Suppressor macrophage (primary cell): ENCODE measurements around the gene SCG5.

Experiments
- DNase-seq, 4 experiments: peaks; one replicate each; pipeline ENCODE4 v3.0.0-alpha.2; 2020 to 2022

Gene SCG5

GRCh38 chr15:32692286-32692685 lies 50.8 kb downstream of the SCG5 start:
- DNase-seq = no peak

GRCh38 chr15:32694222-32694983 lies 52.9 kb downstream of the SCG5 start:
- no peak for DNase-seq

- DNase-seq = peak in 1 of 4 experiments; percentile 5
These were observed 57.4 kb downstream of the SCG5 start for GRCh38 chr15:32698773-32699390.

DNA sequence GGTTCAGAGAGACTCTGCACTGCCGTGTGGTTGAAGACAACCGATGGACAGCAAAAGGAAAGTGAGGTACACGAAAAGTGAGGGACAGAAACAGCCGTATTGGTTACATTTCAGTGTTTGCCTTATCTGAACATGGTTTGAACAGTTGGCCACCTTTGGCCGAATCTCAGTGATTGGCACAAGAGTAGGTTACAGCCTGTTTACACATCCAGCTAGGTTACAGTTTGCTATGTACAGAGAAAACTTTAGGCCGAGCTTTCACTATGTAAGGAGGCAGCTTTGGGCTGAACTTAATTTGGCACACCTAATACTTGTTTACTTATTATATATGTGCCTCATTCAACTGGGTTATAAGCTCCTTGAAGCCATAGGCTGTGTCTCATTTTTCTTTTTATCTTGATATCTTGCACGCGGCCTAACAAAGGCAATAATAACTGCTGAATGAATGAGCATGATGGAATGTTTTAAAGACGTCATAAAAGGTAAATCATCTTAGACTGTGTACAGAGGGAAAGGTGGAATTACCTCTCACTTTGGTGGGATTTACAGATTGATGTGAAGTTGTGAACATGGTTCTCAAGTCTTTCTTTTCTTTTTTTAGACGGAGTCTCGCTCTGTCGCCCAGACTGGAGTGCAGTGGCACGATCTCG lies 59.1 kb downstream of the SCG5 start:
- DNase-seq = no peak

GRCh38 chr15:32701863-32702262 lies 60.4 kb downstream of the SCG5 start:
- DNase-seq = no peak

- DNase-seq = no peak
These were observed 63.0 kb downstream of the SCG5 start for GRCh38 chr15:32704395-32704981.

GRCh38 chr15:32705446-32705845 lies 63.9 kb downstream of the SCG5 start:
- DNase-seq = peak; percentile 31 to 89 (median 64)

DNA sequence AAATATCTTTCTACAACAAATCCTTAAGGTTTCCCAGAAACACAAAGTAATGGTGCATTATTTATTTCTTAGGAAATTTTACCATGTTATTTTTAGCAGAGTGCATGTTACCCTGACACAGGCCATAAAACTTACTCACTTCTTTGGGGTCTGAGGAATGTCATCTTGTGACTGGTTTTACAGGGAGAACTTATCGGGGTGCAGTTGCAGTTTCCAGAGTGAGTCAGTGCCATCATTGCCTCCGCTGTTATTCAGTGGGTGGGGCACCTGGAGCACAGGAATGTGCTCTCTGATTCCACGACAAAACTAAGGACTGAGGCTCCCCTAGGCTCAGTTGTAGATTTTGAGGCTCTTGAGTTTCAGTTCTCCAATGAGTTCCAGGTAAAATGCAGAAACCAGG lies 65.2 kb downstream of the SCG5 start:
- peak in 1 of 4 experiments; percentile 6 for DNase-seq

DNA sequence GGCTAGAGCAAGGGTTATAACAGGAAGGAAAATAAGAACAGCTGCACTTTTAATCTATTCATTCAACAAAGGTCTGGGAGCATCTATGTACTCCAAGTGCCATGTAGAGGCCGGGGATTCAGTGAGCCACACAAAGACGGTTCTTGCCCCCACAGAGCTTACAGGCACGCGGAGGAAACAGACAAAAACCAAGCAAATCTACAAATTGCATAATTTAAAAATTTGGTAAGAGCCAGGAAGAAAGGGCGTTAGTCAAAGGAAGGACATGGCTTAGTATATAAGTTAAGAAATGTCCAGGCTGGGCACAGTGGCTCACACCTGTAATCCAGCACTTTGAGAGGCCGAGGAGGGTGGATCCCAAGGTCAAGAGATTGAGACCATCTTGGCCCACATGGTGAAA lies 65.9 kb downstream of the SCG5 start:
- peak in 3 of 4 experiments; percentile 18 to 52 (median 26) for DNase-seq

- no peak for DNase-seq
These were observed 68.0 kb downstream of the SCG5 start for GRCh38 chr15:32709295-32710033.

DNA sequence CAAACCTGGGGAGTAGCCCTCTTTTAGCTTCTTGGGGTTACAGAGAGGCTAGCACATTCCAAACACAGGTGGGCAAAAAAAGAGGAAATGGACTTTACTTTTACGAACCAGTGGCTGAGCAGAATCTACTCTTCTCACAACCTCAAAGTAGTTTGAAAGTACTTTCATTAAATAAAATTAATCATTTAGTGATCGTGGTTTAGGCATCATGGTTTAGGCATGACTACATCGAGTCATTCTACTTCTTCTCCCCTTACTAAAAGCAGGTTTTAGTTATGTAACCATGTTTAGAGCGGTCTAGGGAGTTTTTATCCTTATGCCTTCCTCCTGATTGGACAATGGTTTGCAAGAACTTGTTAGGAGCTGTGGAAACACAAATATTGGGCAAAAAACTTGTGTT lies 73.8 kb downstream of the SCG5 start:
- no peak for DNase-seq

DNA sequence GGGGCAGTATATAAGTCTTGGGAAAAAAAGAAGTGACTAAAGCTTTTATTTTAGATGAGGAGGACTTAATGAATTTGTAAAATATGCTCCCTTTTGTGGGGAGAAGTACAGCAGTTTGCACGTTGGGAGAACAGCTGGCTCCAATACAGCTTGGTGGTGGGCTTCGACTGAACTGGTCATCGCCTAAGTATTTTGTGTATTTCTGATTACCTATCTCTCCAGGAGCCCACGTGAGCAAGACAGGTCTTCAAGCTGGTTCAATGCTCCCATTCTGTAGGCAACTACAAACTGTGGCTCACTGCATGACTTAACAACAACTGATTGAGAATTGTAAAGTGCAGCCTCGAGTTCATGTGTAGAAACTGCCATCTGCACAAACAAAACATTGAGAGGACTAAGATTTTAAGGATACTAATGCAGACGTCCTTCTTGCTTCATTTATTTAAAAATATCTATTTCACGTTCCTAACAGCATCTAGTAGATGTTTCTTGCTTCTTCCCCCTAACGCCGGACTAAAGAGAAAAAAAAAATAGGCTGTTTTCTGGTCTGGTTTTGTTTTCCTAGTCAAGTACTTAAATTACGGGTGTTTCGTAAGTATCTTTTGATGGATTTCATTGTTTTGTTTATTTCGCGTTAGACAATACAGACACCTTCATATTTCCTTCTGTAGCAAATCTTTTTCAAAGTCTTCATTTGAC lies 74.9 kb downstream of the SCG5 start:
- no peak for DNase-seq

DNA sequence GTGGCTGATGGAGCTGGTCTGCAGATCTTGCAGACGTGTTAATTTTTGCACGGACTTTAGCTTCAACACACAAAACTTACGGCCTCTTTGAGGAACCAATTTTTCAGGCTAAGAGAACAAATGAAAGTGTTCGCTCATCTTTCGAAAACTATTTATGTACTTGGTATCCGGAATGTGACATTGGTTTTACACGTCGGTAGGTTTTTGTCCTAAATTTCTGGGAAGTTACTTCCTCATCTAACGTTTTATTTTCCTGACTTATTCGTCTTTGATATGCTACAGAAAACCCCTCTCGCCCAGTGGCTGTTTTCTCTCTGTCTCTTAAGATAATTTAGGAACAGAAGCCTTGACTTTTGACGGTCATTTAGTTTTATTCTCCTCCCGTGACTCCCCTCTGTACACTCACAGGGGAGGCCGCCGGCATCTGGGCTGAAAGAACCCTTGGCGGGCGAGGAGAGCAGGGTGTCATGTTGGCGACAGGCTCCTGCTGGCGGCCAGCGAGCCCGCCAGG lies 75.5 kb downstream of the SCG5 start:
- DNase-seq = peak in 3 of 4 experiments; percentile 11 to 53 (median 29)

DNA sequence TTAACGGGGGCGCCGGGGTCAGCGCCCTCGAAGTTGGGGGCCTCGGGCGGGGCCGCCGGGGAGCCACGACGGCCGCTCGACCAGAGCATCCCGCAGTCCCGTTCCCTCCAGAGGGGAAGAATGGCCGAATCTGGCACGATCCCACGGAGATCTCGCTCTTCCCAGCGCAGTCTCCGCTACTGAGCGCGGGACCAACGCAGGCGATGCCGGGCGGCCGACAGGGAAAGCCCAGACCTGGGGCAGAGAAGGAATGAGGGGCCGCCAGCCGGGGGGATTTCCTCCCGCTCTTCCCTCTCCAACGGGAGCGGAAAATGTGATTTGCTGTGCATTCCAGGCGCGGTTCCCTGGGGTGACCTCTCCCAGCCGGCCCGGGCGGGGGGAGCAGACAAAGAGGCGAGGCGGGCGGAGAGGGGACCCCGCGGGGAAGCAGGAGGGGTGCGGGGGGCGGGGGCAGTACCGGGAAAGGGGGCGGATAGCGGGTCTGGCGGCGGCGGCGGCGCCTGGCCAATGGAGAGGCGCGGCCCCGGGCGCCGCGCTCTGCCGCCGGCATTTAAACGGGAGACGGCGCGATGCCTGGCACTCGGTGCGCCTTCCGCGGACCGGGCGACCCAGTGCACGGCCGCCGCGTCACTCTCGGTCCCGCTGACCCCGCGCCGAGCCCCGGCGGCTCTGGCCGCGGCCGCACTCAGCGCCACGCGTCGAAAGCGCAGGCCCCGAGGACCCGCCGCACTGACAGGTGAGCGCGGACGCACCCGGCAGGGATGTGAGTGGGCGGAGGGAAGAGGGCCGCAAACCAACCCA lies 76.1 kb downstream of the SCG5 start, which contains the start of gene GREM1:
TSS of gene GREM1 (plus strand) at position 579 of the 801 bp plus-strand sequence. CDS start 12,687 bp downstream, outside the sequence.
- DNase-seq = peak in 2 of 4 experiments; percentile 28 to 33

DNA sequence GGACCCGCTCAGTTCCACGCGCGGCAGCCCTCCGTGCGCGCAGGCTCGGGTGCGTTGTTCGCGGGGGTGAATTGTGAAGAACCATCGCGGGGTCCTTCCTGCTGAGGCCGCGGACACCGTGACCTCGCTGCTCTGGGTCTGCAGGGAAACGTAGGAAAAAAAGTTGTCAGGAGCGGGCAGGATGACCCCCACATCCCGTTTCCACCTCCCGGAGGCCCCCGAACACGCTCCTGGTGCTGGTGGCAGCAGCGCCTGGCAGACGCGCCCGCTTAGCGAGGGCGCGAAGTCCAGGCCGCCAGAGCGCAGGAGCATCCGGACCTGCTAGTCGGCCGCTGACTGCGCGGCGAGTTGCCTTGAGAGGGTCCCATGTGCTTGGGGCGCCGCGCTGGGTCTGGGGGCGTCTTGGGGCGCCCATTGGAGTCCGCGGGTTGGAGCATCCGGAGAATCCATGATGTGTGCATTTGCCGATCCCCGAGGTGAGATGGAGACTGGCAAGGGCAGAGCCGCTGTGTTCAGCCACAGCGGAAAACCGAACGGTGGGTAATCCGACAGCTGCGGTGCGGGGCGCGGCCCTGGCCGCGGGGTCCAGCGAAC lies 76.8 kb downstream of the SCG5 start:
- DNase-seq = peak in 2 of 4 experiments; percentile 15 to 27

DNA sequence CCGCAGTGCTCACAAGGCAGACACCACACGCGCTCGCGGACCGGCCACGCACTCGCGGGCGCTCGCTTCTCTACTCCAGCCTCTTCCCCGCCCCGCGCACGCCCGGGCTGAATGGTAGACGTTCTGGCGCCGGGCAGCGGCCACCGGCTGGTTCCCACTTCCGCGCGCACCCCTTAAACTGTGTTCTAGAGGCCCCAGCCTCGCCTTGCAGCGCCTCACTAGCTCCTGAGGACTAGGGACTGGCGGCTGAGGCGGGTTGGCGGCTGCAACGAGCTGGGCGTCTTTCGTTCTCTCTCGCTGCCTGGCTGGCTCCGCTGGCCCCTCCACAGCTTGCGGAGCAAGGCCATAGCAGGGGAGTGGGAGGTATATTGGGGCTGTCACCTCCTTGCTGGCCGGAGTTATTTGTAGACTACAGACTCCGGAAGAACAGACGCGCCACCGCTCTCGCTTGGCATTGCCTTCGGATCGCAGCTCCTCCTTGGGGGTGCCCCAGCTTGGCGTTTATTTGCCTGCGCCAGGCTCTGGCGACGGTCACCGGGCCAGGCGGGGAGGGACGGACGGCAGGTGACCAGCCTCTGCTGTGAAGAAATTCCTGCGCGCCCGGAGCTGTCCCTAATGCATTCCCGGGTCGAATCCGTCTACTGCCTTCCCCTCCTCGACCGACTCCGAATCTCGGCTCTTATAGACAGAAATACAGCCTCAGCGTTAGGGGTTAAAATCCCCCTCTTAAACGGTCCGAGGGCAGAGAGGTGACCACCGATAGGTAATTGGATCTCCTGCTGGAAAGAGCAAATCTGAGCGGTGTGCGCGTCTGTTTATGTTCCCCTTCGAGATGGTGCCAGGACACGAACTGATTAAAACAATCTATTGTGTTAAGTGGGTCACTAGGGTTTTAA lies 77.6 kb downstream of the SCG5 start:
- peak in 3 of 4 experiments; percentile 30 to 58 (median 45) for DNase-seq

DNA sequence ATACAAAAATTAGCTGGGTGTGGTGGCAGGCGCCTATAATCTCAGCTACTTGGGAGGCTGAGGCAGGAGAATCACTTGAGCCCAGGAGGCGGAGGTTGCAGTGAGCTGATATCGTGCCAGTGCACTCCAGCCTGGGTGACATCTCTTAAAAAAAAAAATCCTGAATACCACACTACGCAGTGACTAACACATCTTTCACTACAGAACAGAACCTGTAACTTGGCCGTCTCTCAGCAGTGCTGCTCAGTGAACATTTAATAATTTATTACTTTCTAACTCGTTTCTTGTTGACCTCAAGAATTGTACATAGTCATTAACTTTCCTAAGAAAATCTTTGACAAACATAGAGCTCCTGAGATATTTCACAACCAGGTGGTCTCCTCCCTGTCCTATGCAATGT lies 80.1 kb downstream of the SCG5 start:
- no peak for DNase-seq

GRCh38 chr15:32722136-32722535 lies 80.6 kb downstream of the SCG5 start:
- no peak for DNase-seq
